DND-41 (cell line): ENCODE data around the gene IFT27.

Experiments used
- EZH2 ChIP-seq: IDR thresholded peaks from 3 replicates; pipeline ENCODE4 v1.6.1; 2012; ENCODE audit warnings: borderline replicate concordance, low read depth, mild to moderate bottlenecking, moderate library complexity, low read length, inconsistent platforms; ENCODE audit not compliant: severe bottlenecking
- TF ChIP-seq, protein P1 (sequence below): IDR thresholded peaks from 2 replicates; pipeline ENCODE4 v1.5.1; 2012; ENCODE audit warnings: borderline replicate concordance, low read length, moderate library complexity, mild to moderate bottlenecking; ENCODE audit not compliant: poor library complexity, severe bottlenecking; ENCODE audit errors: extremely low read depth

DNA sequence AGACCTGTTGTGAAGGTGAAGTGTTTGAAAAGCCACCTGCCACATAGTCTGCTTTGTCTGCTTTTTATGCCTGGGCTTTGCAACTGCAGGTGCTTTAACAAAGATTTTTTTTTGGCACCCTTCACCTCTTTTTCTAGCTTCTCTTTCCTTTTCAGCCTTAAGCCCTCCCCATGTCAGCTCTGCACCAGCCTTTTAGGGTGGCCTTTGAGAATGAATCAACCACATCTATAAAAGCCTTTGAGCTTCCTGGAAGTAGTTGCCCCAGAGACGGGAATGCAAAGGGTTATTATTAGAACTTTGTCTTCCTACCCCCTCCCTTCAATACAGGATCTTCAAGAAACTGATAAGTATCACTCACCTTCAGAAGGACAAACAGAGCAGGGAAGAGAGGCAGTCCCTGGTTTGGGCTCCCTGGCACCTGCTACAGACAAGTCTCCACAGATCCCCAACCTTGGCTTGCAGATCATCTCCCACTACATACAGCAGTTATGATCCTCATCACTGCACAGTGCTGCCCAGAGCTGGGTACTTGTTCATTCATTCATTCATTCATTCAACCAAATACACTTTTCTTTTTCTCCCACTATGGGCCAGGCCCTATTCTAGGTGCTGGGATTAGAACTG is 32.9 kb upstream of the IFT27 start:
- TF ChIP-seq, protein P1, sequence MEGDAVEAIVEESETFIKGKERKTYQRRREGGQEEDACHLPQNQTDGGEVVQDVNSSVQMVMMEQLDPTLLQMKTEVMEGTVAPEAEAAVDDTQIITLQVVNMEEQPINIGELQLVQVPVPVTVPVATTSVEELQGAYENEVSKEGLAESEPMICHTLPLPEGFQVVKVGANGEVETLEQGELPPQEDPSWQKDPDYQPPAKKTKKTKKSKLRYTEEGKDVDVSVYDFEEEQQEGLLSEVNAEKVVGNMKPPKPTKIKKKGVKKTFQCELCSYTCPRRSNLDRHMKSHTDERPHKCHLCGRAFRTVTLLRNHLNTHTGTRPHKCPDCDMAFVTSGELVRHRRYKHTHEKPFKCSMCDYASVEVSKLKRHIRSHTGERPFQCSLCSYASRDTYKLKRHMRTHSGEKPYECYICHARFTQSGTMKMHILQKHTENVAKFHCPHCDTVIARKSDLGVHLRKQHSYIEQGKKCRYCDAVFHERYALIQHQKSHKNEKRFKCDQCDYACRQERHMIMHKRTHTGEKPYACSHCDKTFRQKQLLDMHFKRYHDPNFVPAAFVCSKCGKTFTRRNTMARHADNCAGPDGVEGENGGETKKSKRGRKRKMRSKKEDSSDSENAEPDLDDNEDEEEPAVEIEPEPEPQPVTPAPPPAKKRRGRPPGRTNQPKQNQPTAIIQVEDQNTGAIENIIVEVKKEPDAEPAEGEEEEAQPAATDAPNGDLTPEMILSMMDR, result no peak
- no peak for TF ChIP-seq EZH2
